ENCODE measurements around the gene WNT9B. TPM values are rescaled to one million over a fixed set of nuclear protein-coding genes. Genes with fewer than 3 reads are reported as not detected.

The WNT9B gene
- total and polyA plus RNA-seq, 2 of the 13 experiments (the other 11 are each of a cell fraction or from before 2014, with no cell fraction given), result not detected

GRCh38 chr17:46884552-46884951 is 33.2 kb downstream of the WNT9B start:
- H2AFZ ChIP-seq (ENCODE audit: low read length), result no peak overlapping the region
- no peak for ATAC-seq
- POLR2A ChIA-PET, result no interaction called here
- 33% methylated on average over 4 of the region's 7 CpGs for WGBS (ENCODE audit: low lambda C conversion rate)
- H3K27ac ChIP-seq (ENCODE audit: extremely low read length, insufficient read depth, low read length), result no peak overlapping the region
- no peaks in the 10 kb centered on the region for H3K79me2 ChIP-seq (ENCODE audit: insufficient read depth, low read length)
- TF ChIP-seq STAT5B (CRISPR knock-in tag; IDR thresholded peaks at IDR 0.05) (no peak), SIX1 (CRISPR knock-in tag; IDR thresholded peaks at IDR 0.05; ENCODE audit: borderline replicate concordance) (no peak), ZNF768 (CRISPR knock-in tag; IDR thresholded peaks at IDR 0.05) (peak; percentile 98), CBFB (CRISPR knock-in tag; IDR thresholded peaks at IDR 0.05) (no peak), ZMYM3 (CRISPR knock-in tag; IDR thresholded peaks at IDR 0.05) (peak; percentile 54; the same call in 1 of the 2 replicates)
- H3K4me3 ChIP-seq (replicated peaks in 1 of 3; ENCODE audit: insufficient read depth in 1 of 3, low read depth in 2 of 3, low read length in 3 of 3), result no peak overlapping the region
- no peaks in the 10 kb centered on the region for H4K20me1 ChIP-seq (ENCODE audit: insufficient read depth, low read length)
- H3K4me1 ChIP-seq (ENCODE audit: insufficient read depth, low read length), result peaks cover 17% of the 10 kb centered on the region
- CTCF ChIA-PET (ENCODE audit: low intra/inter-chr PET ratio, low total read pairs), result no interaction called here
- intact Hi-C loops (cut with micrococcal nuclease; ENCODE audit: unreplicated experiment), result no loop called here
- no peak overlapping the region for H3K4me2 ChIP-seq (ENCODE audit: low read depth, low read length)
- H3K9ac ChIP-seq (ENCODE audit: insufficient read depth, low read depth, low read length), result no peak overlapping the region
- no peak for FAIRE-seq
- no peaks in the 10 kb centered on the region for H3K9me3 ChIP-seq (ENCODE audit: low read length)
- BruUV-seq (replicated peaks), result no TSS peak
- in situ Hi-C loops (cut with HindIII; ENCODE audit: extremely low pct_ligation_motif_present, low pct_unique_long_range_greater_than_20kb), result no loop called here
- peaks cover 1 to 39% of the 10 kb centered on the region in 2 experiments; a peak in 3 of 5 replicates for H3K27me3 ChIP-seq (ENCODE audit: control insufficient read depth in 1 of 2, insufficient read depth in 2 of 2, low read length in 2 of 2)
- no peak for DNase-seq (ENCODE audit: low spot score)
- no peaks in the 10 kb centered on the region for H3K36me3 ChIP-seq (replicated peaks in 1 of 2; ENCODE audit: control insufficient read depth in 1 of 2, insufficient read depth in 2 of 2, low read length in 2 of 2)

- no peak for FAIRE-seq
- Histone ChIP-seq H3K27ac (ENCODE audit: extremely low read length, insufficient read depth, low read length) (no peak overlapping the region), H3K36me3 (replicated peaks in 1 of 2; ENCODE audit: control insufficient read depth in 1 of 2, insufficient read depth in 2 of 2, low read length in 2 of 2) (no peaks in the 10 kb centered on the region), H3K9me3 (ENCODE audit: low read length) (no peaks in the 10 kb centered on the region), H3K27me3 (ENCODE audit: control insufficient read depth in 1 of 2, insufficient read depth in 2 of 2, low read length in 2 of 2) (peaks cover 1 to 38% of the 10 kb centered on the region in 2 experiments; a peak in 3 of 5 replicates), H3K4me2 (ENCODE audit: low read depth, low read length) (no peak overlapping the region), H3K4me1 (ENCODE audit: insufficient read depth, low read length) (peaks cover 28% of the 10 kb centered on the region), H4K20me1 (ENCODE audit: insufficient read depth, low read length) (no peaks in the 10 kb centered on the region), H3K79me2 (ENCODE audit: insufficient read depth, low read length) (no peaks in the 10 kb centered on the region), H3K9ac (ENCODE audit: insufficient read depth, low read depth, low read length) (no peak overlapping the region), H2AFZ (ENCODE audit: low read length) (no peak overlapping the region), H3K4me3 (replicated peaks in 1 of 3; ENCODE audit: insufficient read depth in 1 of 3, low read depth in 2 of 3, low read length in 3 of 3) (no peak overlapping the region)
- BruUV-seq (replicated peaks), result no TSS peak
- ChIA-PET POLR2A (no interaction called here), CTCF (ENCODE audit: low intra/inter-chr PET ratio, low total read pairs) (no interaction called here)
- intact Hi-C loops (cut with micrococcal nuclease; ENCODE audit: unreplicated experiment) (no loop called here), in situ Hi-C loops (cut with HindIII; ENCODE audit: extremely low pct_ligation_motif_present, low pct_unique_long_range_greater_than_20kb) (no loop called here)
- DNase-seq (ENCODE audit: low spot score), result no peak
- 56% methylated on average over 10 of the region's 10 CpGs for WGBS (ENCODE audit: low lambda C conversion rate)
- TF ChIP-seq NR2F1 (CRISPR knock-in tag; IDR thresholded peaks at IDR 0.05) (no peak), PRPF4 (IDR thresholded peaks at IDR 0.05; ENCODE audit: low read depth, low read length, poor library complexity, severe bottlenecking) (no peak), MTF1 (CRISPR knock-in tag; IDR thresholded peaks at IDR 0.05) (no peak), ZNF563 (CRISPR knock-in tag; IDR thresholded peaks at IDR 0.05) (no peak), DRAP1 (CRISPR knock-in tag; IDR thresholded peaks at IDR 0.05) (no peak)
- no peak for ATAC-seq
Measured at GRCh38 chr17:46885415-46886309, 34.3 kb downstream of the WNT9B start.
